Adipocyte (in vitro differentiated cells): Measurements from ENCODE around the gene ADGRB3.
A peak's percentile ranks its signal among the peaks of the same experiment; 100 is the strongest.
"Not testable (repeated sequence)": the region's sequence is repeated elsewhere in the genome, so short reads cannot be mapped to it uniquely, and the experiment has no call there.

Source experiments
- DNase-seq: peaks from one replicate; pipeline ENCODE4 v3.0.0-alpha.2; 2015; ENCODE audit warnings: low read depth
- H3K27me3 ChIP-seq: replicated peaks from 2 replicates; pipeline ENCODE4 v1.7.0; 2013; ENCODE audit warnings: mild to moderate bottlenecking, low read length, moderate library complexity; ENCODE audit not compliant: control insufficient read depth, insufficient read depth
- H3K36me3 ChIP-seq: 2 replicates; pipeline ENCODE4 v1.7.0; 2013; ENCODE audit warnings: low read length, mild to moderate bottlenecking, moderate library complexity; ENCODE audit not compliant: control insufficient read depth, insufficient read depth, severe bottlenecking
- H3K4me1 ChIP-seq: 2 replicates; pipeline ENCODE4 v1.7.0; 2013; ENCODE audit warnings: mild to moderate bottlenecking, low read length, moderate library complexity; ENCODE audit not compliant: control insufficient read depth, insufficient read depth
- H3K4me3 ChIP-seq: 2 replicates; pipeline ENCODE4 v1.7.0; 2013; ENCODE audit warnings: mild to moderate bottlenecking, low read length, moderate library complexity
- H3K9ac ChIP-seq: 2 replicates; pipeline ENCODE4 v1.7.0; 2013; ENCODE audit warnings: mild to moderate bottlenecking, low read length, moderate library complexity
- H3K9me3 ChIP-seq: 2 replicates; pipeline ENCODE4 v1.7.0; 2013; ENCODE audit warnings: mild to moderate bottlenecking, low read length, moderate library complexity; ENCODE audit not compliant: control insufficient read depth

Gene ADGRB3

DNA sequence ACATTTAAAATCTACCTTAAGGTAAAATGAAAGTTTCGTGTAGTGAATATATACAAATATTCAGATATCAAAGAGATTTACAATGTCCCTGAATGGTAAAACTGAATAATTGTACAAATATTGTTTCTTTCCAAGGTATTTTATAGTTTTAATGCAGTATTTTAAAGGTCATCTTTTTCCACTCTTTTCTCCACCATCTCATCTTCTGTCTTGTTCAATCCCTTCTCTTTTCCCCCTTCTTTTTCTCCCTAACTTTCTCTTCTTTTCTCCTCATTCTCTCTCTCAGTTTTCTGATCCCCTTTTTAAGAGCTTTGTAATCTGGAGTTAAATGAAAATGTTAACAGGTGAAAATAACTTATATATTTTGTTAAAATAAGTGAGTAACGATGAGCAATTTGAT is 126.9 kb downstream of the ADGRB3 start:
- Histone ChIP-seq H3K4me3 (no peak overlapping the region), H3K9ac (no peak overlapping the region), H3K4me1 (no peaks in the 10 kb centered on the region), H3K36me3 (no peaks in the 10 kb centered on the region), H3K27me3 (peaks cover 5% of the 10 kb centered on the region), H3K9me3 (no peaks in the 10 kb centered on the region)
- DNase-seq = no peak

DNA sequence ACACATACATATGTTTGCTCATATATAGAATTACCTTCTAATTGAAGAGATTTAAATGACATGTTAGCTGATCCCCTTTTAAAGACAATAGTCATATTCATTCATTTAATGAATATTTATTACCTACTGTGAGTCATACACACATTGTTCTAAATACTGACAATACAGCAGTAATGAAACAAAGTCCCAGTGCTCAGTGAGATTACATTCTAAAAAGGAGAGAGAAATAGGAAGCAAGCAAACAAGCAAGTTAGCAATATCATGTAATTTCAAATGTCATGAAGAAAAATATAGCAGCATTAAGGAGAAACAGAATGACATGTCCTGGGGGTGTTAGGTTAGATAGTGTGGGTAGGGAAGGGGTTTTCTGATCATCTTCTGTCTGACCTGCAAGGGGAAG is 136.3 kb downstream of the ADGRB3 start:
- no peaks in the 10 kb centered on the region for H3K27me3 ChIP-seq
- H3K9me3 ChIP-seq = no peaks in the 10 kb centered on the region
- no peaks in the 10 kb centered on the region for H3K36me3 ChIP-seq
- no peak for DNase-seq
- no peak overlapping the region for H3K9ac ChIP-seq
- no peaks in the 10 kb centered on the region for H3K4me1 ChIP-seq
- no peak overlapping the region for H3K4me3 ChIP-seq

DNA sequence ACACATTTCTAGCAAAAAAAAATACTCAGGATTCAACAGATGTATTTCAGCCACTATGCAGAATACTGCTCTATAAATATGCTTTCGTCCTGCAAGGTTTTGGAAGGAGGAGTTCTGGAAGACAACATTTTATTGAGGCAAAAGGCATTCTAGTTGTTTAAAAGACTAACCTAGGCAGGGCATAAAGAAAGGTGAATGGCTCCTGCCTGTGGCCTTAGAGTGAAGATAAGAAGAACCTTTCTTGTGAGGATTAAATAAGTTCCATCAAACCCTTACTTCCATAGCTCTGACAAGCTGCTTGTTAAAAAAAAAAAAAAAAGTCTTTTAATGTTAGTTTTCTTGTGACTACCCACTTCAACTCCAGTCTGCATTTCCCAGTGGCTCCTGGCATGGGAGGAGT is 139.8 kb downstream of the ADGRB3 start:
- Histone ChIP-seq H3K4me1 (no peaks in the 10 kb centered on the region), H3K36me3 (no peaks in the 10 kb centered on the region), H3K4me3 (no peak overlapping the region), H3K27me3 (peaks cover 7% of the 10 kb centered on the region), H3K9me3 (no peaks in the 10 kb centered on the region), H3K9ac (no peak overlapping the region)
- DNase-seq = no peak

DNA sequence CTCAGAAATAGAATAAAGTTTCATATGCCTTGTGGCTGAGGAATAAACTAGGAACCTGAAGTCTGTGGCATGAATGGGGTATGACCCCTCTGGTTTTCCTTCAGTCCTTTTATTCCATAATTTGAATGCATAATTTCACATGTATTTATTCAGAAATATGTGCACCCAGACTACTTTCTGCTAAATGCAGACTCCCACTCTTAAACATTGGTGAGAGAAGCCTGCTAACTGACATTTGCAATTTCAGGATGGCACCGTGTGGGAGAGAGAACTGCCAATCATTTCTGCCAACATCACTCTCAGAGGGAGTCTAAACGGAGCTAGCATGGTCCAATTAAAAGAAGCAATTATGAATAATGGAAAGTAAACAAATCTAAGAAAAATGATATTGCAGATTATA is 141.3 kb downstream of the ADGRB3 start:
- no peak overlapping the region for H3K4me3 ChIP-seq
- H3K9ac ChIP-seq = no peak overlapping the region
- no peaks in the 10 kb centered on the region for H3K36me3 ChIP-seq
- no peaks in the 10 kb centered on the region for H3K4me1 ChIP-seq
- peaks cover 11% of the 10 kb centered on the region for H3K27me3 ChIP-seq
- no peak for DNase-seq
- H3K9me3 ChIP-seq = no peaks in the 10 kb centered on the region

DNA sequence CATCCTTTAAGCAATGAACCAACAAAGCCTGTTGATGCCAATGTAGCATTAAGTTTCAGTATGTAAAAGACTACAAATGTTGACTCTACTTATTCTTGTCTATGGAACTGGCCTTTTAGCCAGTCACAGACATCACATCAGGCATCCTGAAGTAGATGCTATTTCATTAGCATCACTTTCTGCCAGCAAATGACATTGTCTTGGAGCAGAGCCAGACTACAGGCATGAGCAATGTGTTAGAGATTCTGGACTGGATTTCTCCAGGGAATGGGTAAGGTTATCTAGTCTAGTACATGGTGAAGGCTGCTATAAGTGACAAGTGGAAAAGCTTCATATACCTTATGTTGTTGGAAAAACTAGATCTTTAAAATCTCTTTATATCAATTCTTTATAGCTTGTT is 142.9 kb downstream of the ADGRB3 start:
- peaks cover 11% of the 10 kb centered on the region for H3K27me3 ChIP-seq

DNA sequence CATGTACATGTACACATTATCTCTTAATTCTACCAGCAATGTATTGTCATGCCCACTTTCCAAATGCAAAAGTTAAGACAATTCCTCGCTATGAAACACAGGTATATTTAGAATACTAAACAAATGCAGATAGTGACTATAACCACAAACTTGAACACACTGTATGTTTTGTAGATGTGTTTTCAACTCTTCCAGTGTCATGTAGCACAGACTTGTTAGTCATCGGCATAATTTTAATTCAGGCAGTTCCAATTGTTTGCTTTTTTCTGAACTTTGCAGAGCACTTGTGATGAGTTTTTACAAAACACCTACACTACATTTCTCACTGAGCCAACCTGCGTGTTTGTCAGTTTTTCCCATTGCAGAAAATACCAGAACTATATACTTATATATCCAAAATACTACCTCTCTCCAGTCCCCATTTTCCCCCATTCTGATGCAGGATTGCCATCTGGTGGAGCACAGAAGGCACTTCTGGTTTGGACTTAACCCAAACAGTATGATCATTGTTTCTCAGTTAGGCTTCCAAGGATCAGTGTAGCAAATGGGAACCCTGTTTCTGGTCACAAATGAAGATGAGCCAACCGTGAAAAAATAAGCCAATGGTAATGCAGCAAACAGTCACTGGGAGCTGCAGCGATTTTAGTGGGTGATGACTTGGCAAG is 143.4 kb downstream of the ADGRB3 start:
- Histone ChIP-seq H3K36me3 (no peaks in the 10 kb centered on the region), H3K27me3 (peaks cover 11% of the 10 kb centered on the region), H3K4me1 (no peaks in the 10 kb centered on the region), H3K9ac (no peak overlapping the region), H3K4me3 (no peak overlapping the region), H3K9me3 (no peaks in the 10 kb centered on the region)
- DNase-seq = peak; percentile 42

More for the DNA sequence above, 142.9 kb downstream of the ADGRB3 start:
- Histone ChIP-seq H3K9ac (no peak overlapping the region), H3K4me1 (no peaks in the 10 kb centered on the region), H3K36me3 (no peaks in the 10 kb centered on the region), H3K4me3 (no peak overlapping the region), H3K9me3 (no peaks in the 10 kb centered on the region)
- DNase-seq = peak; percentile 1

DNA sequence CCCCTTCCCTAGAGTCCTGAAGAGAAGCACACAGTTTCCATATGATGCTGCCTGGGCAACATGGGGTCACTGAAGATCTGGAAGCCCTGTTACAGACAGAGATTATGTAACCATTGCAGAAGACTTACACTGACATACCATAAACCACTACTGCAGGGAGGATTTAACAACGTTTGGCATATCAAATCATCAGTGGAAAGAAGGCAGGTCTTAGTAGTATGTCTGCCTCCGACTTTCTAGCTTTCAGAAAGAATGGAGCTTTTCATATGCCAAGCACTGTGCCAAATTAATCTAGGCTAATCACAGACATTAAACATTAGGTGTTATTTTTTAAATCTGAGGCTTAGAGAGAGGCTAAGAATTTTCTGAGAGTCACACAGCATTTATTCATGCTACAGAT is 144.3 kb downstream of the ADGRB3 start:
- H3K27me3 ChIP-seq = peaks cover 11% of the 10 kb centered on the region
- no peak overlapping the region for H3K9ac ChIP-seq
- H3K4me1 ChIP-seq = no peaks in the 10 kb centered on the region
- no peaks in the 10 kb centered on the region for H3K9me3 ChIP-seq
- H3K36me3 ChIP-seq = no peaks in the 10 kb centered on the region
- no peak overlapping the region for H3K4me3 ChIP-seq
- no peak for DNase-seq

DNA sequence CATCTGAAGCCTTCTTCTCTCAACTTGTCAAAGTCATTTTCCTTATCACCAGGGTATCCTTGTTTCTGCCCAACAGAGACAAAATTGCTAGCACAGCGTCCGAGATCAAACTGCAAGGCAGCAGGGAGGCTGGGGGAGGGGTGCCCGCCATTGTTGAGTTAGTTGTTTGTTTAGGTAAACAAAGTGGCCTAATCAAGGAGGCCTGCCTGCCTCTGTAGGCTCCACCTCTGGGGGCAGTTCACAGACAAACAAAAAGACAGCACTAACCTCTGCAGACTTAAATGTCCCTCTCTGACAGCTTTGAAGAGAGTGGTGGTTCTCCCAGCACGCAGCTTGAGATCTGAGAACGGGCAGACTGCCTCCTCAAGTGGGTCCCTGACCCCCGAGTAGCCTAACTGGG is 155.0 kb downstream of the ADGRB3 start:
- not testable (repeated sequence) for H3K4me3 ChIP-seq, H3K27me3 ChIP-seq, H3K9me3 ChIP-seq, H3K36me3 ChIP-seq, H3K4me1 ChIP-seq, DNase-seq, H3K9ac ChIP-seq

DNA sequence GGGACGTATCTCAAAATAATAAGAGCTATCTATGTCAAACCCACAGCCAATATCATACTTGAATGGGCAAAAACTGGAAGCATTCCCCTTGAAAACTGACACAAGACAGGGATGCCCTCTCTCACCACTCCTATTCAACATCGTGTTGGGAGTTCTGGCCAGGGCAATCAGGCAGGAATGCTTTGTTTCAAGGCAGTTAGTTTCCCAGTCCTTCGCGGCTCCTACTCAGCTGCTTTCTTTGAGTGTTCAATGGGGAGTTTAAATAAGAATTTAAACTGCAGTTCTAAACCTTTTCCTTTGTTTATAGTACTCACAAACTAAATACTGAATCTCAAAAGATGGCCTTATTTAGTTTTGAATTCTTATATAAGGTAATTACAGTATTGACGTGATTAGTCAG is 179.9 kb downstream of the ADGRB3 start:
- H3K36me3 ChIP-seq, H3K4me3 ChIP-seq, H3K4me1 ChIP-seq, H3K27me3 ChIP-seq, DNase-seq, H3K9me3 ChIP-seq, H3K9ac ChIP-seq: not testable (repeated sequence)

DNA sequence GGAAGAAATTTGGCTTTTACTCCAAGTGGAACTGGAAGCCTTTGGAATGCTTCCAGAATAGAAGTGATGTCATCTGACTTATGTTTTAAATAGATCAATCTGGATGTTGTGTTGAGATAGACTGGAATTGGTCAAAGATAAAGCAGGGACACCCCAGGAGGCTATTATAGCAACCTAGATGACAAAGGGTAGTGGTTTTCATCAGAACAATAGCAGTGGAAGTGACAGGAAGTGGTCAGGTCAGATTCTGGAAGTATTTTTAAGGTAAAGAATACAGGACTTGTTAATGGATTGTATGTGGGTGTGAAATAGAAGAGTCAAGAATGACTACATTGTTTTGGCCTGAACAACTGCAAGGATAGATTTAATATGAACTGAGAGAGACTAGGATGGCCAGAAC is 191.4 kb downstream of the ADGRB3 start:
- H3K4me1 ChIP-seq = no peaks in the 10 kb centered on the region

DNA sequence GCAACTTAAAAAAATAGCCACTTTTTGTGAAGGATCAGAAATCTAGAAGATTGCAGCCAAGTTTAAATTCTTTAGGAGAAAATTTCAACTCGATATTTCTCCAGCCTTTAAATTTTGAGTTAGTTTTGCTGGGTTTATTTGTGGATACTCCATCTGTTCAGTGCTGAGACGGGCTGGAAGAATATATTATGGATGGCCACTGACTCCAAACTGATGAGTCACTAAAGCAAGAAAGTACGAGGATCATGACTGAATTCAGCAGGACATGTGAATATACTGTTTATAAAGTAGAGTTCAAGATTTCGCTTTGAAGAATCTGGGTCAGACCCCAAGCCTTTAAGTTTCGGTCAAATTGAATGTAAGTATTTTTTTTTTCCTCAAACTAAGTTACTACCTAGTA is 199.5 kb downstream of the ADGRB3 start:
- Histone ChIP-seq H3K9me3 (no peaks in the 10 kb centered on the region), H3K9ac (no peak overlapping the region), H3K27me3 (no peaks in the 10 kb centered on the region), H3K4me3 (no peak overlapping the region), H3K36me3 (no peaks in the 10 kb centered on the region), H3K4me1 (no peaks in the 10 kb centered on the region)
- no peak for DNase-seq

More for the DNA sequence above, 191.4 kb downstream of the ADGRB3 start:
- Histone ChIP-seq H3K36me3 (no peaks in the 10 kb centered on the region), H3K9ac (no peak overlapping the region), H3K27me3 (no peaks in the 10 kb centered on the region), H3K9me3 (no peaks in the 10 kb centered on the region), H3K4me3 (no peak overlapping the region)
- no peak for DNase-seq

DNA sequence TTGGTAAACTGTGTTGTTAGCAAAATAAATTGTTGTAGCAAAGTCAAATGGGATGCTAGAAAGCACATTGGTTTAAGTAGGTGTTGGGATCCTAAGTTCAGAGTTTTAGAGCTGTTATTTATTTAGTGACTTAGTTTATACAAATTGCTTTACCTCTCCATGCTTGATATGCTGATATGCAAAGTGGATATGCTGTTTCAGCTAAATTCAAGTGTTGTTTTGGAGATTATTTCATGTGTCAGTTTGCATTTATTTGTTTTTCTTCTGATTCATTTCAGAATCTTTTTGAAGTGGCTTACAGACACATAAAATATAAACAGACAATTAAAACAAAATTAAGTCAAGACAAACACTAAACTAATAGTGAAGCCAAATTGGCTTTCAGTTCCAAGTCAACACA is 203.5 kb downstream of the ADGRB3 start:
- DNase-seq = no peak
- H3K4me1 ChIP-seq = no peaks in the 10 kb centered on the region
- H3K27me3 ChIP-seq = no peaks in the 10 kb centered on the region
- no peak overlapping the region for H3K9ac ChIP-seq
- H3K4me3 ChIP-seq = no peak overlapping the region
- peaks cover 2% of the 10 kb centered on the region for H3K9me3 ChIP-seq
- no peaks in the 10 kb centered on the region for H3K36me3 ChIP-seq
